Gastroesophageal sphincter (tissue), 4 donors: ENCODE results near the gene TRABD2B. TPM values are rescaled to one million over a fixed set of nuclear protein-coding genes. Genes with fewer than 3 reads are reported as not detected.

Experiments
- ATAC-seq: fragments of 150-250 bp; one replicate; pipeline ENCODE4 v1.9.1; 2016; ENCODE audit warnings: mild to moderate bottlenecking, moderate library complexity
- H3K27ac ChIP-seq, 4 donors: fragments of 200-600 bp; sonication (generic) in 3 of 4; 1 replicate in 3 of 4; 2 replicates in 1 of 4; pipeline ENCODE4 v1.5.1; 2016 to 2019
- H3K27me3 ChIP-seq: fragments of 200-600 bp; sonication (generic); one replicate; pipeline ENCODE4 v1.5.1; 2019
- H3K36me3 ChIP-seq, 2 donors: fragments of 200-600 bp; sonication (generic); one replicate each; pipeline ENCODE4 v1.5.1; 2019; ENCODE audit warnings: control low read depth in 1 of 2
- H3K4me1 ChIP-seq, 3 donors: fragments of 200-600 bp; sonication (generic); 1 replicate in 2 of 3; 2 replicates in 1 of 3; pipeline ENCODE4 v1.5.1; 2016 to 2019; ENCODE audit warnings: control low read depth in 2 of 3
- H3K4me3 ChIP-seq, 2 donors: fragments of 200-600 bp; sonication (generic); one replicate each; pipeline ENCODE4 v1.5.1; 2019; ENCODE audit warnings: mild to moderate bottlenecking in 1 of 2, moderate library complexity in 1 of 2
- H3K9me3 ChIP-seq, 3 donors: fragments of 200-600 bp; sonication (generic); one replicate each; pipeline ENCODE4 v1.5.1; 2017 to 2019; ENCODE audit warnings: control low read depth in 2 of 3
- CTCF ChIP-seq, 4 experiments: fragments of 200-600 bp in 2 of 4; fragments of 450-650 bp in 2 of 4; sonication (generic) in 1 of 4; IDR thresholded peaks; one replicate each; pipeline ENCODE4 v1.5.1; 2017 to 2019; ENCODE audit warnings: antibody characterized with exemption in 4 of 4, mild to moderate bottlenecking in 2 of 4, moderate library complexity in 2 of 4
- EP300 ChIP-seq: sonication (generic); formaldehyde crosslinking; IDR thresholded peaks from one replicate; pipeline ENCODE4 v1.6.1; 2017; ENCODE audit warnings: antibody characterized with exemption, mild to moderate bottlenecking
- POLR2A ChIP-seq, 2 donors: fragments of 450-650 bp; IDR thresholded peaks; one replicate each; pipeline ENCODE4 v1.6.1; 2017; ENCODE audit warnings: antibody characterized with exemption in 2 of 2, mild to moderate bottlenecking in 2 of 2, moderate library complexity in 1 of 2
- POLR2AphosphoS5 ChIP-seq: sonication (generic); formaldehyde crosslinking; IDR thresholded peaks from one replicate; pipeline ENCODE4 v1.6.1; 2017; ENCODE audit warnings: antibody characterized with exemption
- WGBS, 2 donors: methylation state at CpG; one replicate each; pipeline ENCODE4 v1.1.5; 2018; ENCODE audit warnings: low coverage in 1 of 2; 5-methylcytosine and 5-hydroxymethylcytosine counted together
- total RNA-seq, 4 donors: library from RNA; depleted of rRNA; stranded (reverse); fragments of >200 nt; gene quantifications; one replicate each; pipeline ENCODE4 v1.1.0, GENCODE V29; 2016

TRABD2B gene
- total RNA-seq, 4 donors from 2014 or later = 2.6 to 6.5 (median 3.4) TPM

GRCh38 chr1:47823040-47823808 is 174.0 kb downstream of the TRABD2B start:
- Histone ChIP-seq H3K4me3 (no peak overlapping the region), H3K9me3 (no peaks in the 10 kb centered on the region), H3K27ac (no peak overlapping the region), H3K4me1 (peaks cover 0 to 43% (median 0%) of the 10 kb centered on the region in 3 donors), H3K36me3 (no peaks in the 10 kb centered on the region), H3K27me3 (no peaks in the 10 kb centered on the region)
- no peak for TF ChIP-seq CTCF (IDR thresholded peaks at IDR 0.05)
- no peak for TF ChIP-seq POLR2AphosphoS5
- TF ChIP-seq POLR2A (IDR thresholded peaks at IDR 0.05) = no peak
- no peak for TF ChIP-seq EP300
- no peak for ATAC-seq
- 70% methylated on average over 2 of the region's 9 CpGs; no CpG with 5 or more reads in 1 of the 2 donors for WGBS, 2 donors

- Histone ChIP-seq H3K27ac (no peak overlapping the region), H3K9me3 (no peaks in the 10 kb centered on the region), H3K4me3 (no peak overlapping the region), H3K27me3 (no peaks in the 10 kb centered on the region), H3K4me1 (peaks cover 0 to 30% (median 0%) of the 10 kb centered on the region in 3 donors), H3K36me3 (no peaks in the 10 kb centered on the region)
- TF ChIP-seq EP300 (no peak), POLR2AphosphoS5 (no peak), CTCF (IDR thresholded peaks at IDR 0.05) (no peak), POLR2A (IDR thresholded peaks at IDR 0.05) (no peak)
- no peak for ATAC-seq
- WGBS, 2 donors = 70 to 83% methylated on average over 2 to 4 of the region's 5 CpGs
Measured at GRCh38 chr1:47821760-47822159, 175.4 kb downstream of the TRABD2B start.

GRCh38 chr1:47819574-47819888 is 177.7 kb downstream of the TRABD2B start:
- Histone ChIP-seq H3K36me3 (no peaks in the 10 kb centered on the region), H3K4me1 (peaks cover 0 to 28% (median 8%) of the 10 kb centered on the region in 3 donors), H3K4me3 (no peak overlapping the region), H3K27me3 (no peaks in the 10 kb centered on the region), H3K9me3 (no peaks in the 10 kb centered on the region), H3K27ac (peak overlapping the region in 2 of 4 donors; percentile 19 to 49)
- WGBS, 2 donors = 87 to 90% methylated on average over 4 to 6 of the region's 9 CpGs
- TF ChIP-seq POLR2A (IDR thresholded peaks at IDR 0.05) (no peak), EP300 (no peak), POLR2AphosphoS5 (no peak), CTCF (IDR thresholded peaks at IDR 0.05) (no peak)
- ATAC-seq = no peak

- no peak for TF ChIP-seq EP300
- no peak for TF ChIP-seq POLR2AphosphoS5
- no peak for TF ChIP-seq CTCF (IDR thresholded peaks at IDR 0.05)
- TF ChIP-seq POLR2A (IDR thresholded peaks at IDR 0.05) = no peak
- Histone ChIP-seq H3K36me3 (no peaks in the 10 kb centered on the region), H3K27ac (peak overlapping the region in 3 of 4 donors; percentile 19 to 49 (median 23)), H3K9me3 (no peaks in the 10 kb centered on the region), H3K4me3 (no peak overlapping the region), H3K4me1 (peaks cover 0 to 28% (median 11%) of the 10 kb centered on the region in 3 donors), H3K27me3 (no peaks in the 10 kb centered on the region)
- no peak for ATAC-seq
- 87 to 93% methylated on average over 6 to 15 of the region's 20 CpGs for WGBS, 2 donors
Measured at GRCh38 chr1:47818682-47819573, 178.3 kb downstream of the TRABD2B start.
